AG04450 (cell line): ENCODE results near the gene PKNOX2. TPM values are rescaled to one million over a fixed set of nuclear protein-coding genes. Genes with fewer than 3 reads are reported as not detected.

ENCODE experiments used
- CTCF ChIA-PET: fragments of 300-600, 350-600 bp; formaldehyde crosslinking; extraction: SDS; loops from one replicate; lab custom pipeline; 2022; ENCODE audit warnings: antibody characterized with exemption, inconsistent platforms; lab: Charles Lee
- POLR2A ChIA-PET: fragments of 350-600 bp; formaldehyde crosslinking; extraction: SDS; loops from one replicate; lab custom pipeline; 2021; ENCODE audit warnings: antibody characterized with exemption, inconsistent platforms; lab: Yijun Ruan, JAX
- DNase-seq: peaks from one replicate; pipeline ENCODE4 v3.0.0-alpha.2; 2011; ENCODE audit warnings: low read depth, low spot score
- H3K27ac ChIP-seq: one replicate; pipeline ENCODE4 v1.5.1; 2012; ENCODE audit warnings: low read depth, low read length, control low read depth
- H3K27me3 ChIP-seq: one replicate; pipeline ENCODE4 v1.6.0; 2012; ENCODE audit warnings: low read length; ENCODE audit not compliant: control insufficient read depth, insufficient read depth
- H3K4me3 ChIP-seq: 2 replicates; pipeline ENCODE4 v1.5.1; 2011; ENCODE audit warnings: mild to moderate bottlenecking, low read depth, low read length, control low read depth
- H3K9me3 ChIP-seq: 2 replicates; pipeline ENCODE4 v1.5.1; 2012; ENCODE audit warnings: low read length; ENCODE audit not compliant: control insufficient read depth, insufficient read depth
- polyA plus RNA-seq: library from polyadenylated mRNA; depleted of rRNA; stranded (reverse); fragments of >200 nt; gene quantifications from 2 replicates; pipeline ENCODE4 v1.2.3, GENCODE V29; 2011
- TF ChIP-seq, protein P1 (sequence below): IDR thresholded peaks from 2 replicates; pipeline ENCODE4 v1.5.1; 2011; ENCODE audit warnings: low read depth, low read length, control low read depth, inconsistent platforms

Gene PKNOX2
- polyA plus RNA-seq, 1 experiment = 3.0 TPM

DNA sequence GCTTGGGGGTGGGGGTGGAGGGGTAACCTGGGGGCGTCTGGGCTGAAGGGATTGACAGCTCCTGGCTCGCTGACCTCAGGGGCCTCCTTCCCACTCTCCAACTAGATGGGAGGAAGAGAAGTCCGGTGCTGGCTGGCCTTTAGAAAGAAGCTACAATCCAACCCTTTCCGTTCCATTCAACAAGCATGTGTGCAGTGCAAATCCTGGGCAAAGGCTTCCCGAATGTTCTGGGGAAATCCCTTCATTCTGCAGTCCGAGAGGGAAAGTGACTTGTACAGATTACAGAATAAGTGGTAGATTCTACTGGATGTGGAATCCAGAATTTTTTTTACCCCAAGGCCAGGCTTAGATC, 181.6 kb downstream of the PKNOX2 start:
- ChIA-PET POLR2A (interaction anchor here (0.7 to 1.0 kb wide), 3 partner anchors 83 to 446 kb away, joined by 3 to 9 read pairs (median 3); no protein-coding TSS in a partner anchor), CTCF (interaction anchor here (0.6 to 9.2 kb wide), 78 partner anchors 11 to 809 kb away, joined by 3 to 164 read pairs (median 5); partner anchors contain the start of genes PKNOX2 and TMEM218)
- TF ChIP-seq, protein P1, sequence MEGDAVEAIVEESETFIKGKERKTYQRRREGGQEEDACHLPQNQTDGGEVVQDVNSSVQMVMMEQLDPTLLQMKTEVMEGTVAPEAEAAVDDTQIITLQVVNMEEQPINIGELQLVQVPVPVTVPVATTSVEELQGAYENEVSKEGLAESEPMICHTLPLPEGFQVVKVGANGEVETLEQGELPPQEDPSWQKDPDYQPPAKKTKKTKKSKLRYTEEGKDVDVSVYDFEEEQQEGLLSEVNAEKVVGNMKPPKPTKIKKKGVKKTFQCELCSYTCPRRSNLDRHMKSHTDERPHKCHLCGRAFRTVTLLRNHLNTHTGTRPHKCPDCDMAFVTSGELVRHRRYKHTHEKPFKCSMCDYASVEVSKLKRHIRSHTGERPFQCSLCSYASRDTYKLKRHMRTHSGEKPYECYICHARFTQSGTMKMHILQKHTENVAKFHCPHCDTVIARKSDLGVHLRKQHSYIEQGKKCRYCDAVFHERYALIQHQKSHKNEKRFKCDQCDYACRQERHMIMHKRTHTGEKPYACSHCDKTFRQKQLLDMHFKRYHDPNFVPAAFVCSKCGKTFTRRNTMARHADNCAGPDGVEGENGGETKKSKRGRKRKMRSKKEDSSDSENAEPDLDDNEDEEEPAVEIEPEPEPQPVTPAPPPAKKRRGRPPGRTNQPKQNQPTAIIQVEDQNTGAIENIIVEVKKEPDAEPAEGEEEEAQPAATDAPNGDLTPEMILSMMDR = no peak
- Histone ChIP-seq H3K9me3 (no peaks in the 10 kb centered on the region), H3K27ac (no peak overlapping the region), H3K4me3 (no peak overlapping the region), H3K27me3 (no peaks in the 10 kb centered on the region)
- DNase-seq = no peak

DNA sequence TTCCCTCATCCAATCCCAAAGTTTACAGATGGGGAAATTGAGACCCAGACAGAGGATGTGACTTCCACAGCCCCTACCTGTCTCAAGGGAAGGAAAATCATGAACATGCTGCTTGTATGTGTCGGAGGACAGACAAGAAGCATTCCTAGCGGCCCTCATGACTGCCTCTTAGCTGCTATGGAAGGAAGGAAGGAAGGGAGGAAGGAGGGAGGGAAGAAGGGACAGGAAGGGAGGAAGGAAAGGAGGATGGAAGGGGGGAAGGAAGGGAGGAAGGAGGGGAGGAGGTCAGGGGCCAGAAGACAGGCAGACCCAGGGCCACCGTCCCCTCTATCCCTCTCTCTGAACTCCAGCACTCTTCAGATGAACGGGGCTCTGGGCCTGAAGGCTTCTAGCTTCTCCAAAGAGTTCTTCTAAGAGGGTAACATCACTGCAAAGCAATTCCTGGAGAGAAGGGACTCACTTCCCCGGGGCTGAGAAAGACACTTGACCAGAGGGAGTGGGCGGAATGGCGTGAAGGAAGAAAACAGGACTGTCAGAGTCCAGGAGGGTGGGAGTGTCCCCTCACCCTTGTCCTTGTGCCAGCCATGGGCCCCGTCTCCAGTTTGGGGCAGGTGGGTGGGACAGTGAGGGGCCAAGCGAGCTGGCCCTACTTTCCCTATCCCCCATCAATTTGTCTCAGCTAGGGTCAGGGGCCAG, 182.2 kb downstream of the PKNOX2 start:
- Histone ChIP-seq H3K27me3 (no peaks in the 10 kb centered on the region), H3K27ac (no peak overlapping the region), H3K9me3 (no peaks in the 10 kb centered on the region), H3K4me3 (no peak overlapping the region)
- no peak for DNase-seq
- POLR2A ChIA-PET = interaction anchor here (0.9 kb wide), 1 partner anchor 166 kb away, joined by 3 read pairs; no protein-coding TSS in a partner anchor
- CTCF ChIA-PET = interaction anchor here (0.6 to 9.2 kb wide), 65 partner anchors 8 to 480 kb away, joined by 3 to 164 read pairs (median 6); partner anchors contain the start of genes PKNOX2 and TMEM218
- TF ChIP-seq, protein P1 = no peak

DNA sequence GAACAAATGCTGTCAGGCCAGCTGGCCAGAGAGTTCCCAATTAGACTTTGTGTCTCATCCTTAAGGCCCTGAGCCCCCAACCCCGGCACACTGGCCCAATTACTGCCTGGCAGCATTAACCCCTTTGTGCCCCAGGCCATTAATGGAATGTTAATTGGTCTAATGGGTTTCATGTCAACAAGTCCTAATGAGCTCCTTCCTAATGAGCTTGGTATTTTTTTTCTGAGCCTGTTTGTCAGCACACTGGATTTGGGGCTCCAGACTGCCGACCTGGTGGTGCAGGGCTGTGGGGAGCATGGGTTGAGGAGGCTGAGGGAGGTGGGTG, 182.7 kb downstream of the PKNOX2 start:
- POLR2A ChIA-PET = no interaction called here
- H3K27me3 ChIP-seq = no peaks in the 10 kb centered on the region
- TF ChIP-seq, protein P1 = no peak
- H3K9me3 ChIP-seq = no peaks in the 10 kb centered on the region
- DNase-seq = no peak
- H3K27ac ChIP-seq = no peak overlapping the region
- CTCF ChIA-PET = interaction anchor here (0.6 to 9.2 kb wide), 21 partner anchors 8 to 481 kb away, joined by 3 to 164 read pairs (median 6); partner anchors contain the start of genes PKNOX2 and TMEM218
- no peak overlapping the region for H3K4me3 ChIP-seq

DNA sequence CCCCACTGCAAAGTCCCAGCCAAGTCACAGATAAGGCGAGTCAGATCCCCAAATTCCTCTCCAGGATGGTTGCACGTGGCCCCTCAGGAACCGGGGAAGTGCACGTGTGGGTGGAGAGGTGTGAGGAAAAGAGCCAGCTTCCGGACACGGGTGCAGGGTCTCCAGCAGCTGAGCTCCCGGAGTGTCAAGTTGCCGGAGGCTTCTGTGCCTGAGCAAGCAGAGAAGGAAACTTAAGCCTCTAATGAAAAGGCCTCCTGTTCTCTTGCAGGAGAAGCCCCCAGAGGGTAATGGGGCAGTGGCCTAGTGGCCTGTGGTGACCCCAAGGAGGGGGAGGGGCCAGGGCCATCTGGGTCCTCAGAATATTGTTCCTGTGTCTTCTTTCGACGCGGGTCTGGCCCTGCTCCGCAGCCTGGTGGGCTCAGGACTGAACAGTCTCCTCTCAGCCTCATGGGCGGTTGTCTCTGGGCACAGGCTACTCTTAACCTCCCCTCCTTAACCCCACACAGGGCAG, 183.6 kb downstream of the PKNOX2 start:
- TF ChIP-seq, protein P1 = no peak
- Histone ChIP-seq H3K27ac (no peak overlapping the region), H3K27me3 (no peaks in the 10 kb centered on the region), H3K9me3 (no peaks in the 10 kb centered on the region), H3K4me3 (no peak overlapping the region)
- POLR2A ChIA-PET = no interaction called here
- DNase-seq = no peak
- CTCF ChIA-PET = interaction anchor here (0.5 to 9.2 kb wide), 48 partner anchors 9 to 285 kb away, joined by 3 to 164 read pairs (median 4); partner anchors contain the start of genes FEZ1, PKNOX2 and SLC37A2
